ENCODE data around the gene SFMBT1. TPM values are rescaled to one million over a fixed set of nuclear protein-coding genes. Genes with fewer than 3 reads are reported as not detected.

The SFMBT1 gene
- total RNA-seq, 1 donor, result 3.9 TPM

GRCh38 chr3:52982839-52983238 is 63.0 kb downstream of the SFMBT1 start:
- DNase-seq (ENCODE audit: low read depth), result no peak
- H3K4me3 ChIP-seq (ENCODE audit: low read depth, low read length), result no peak overlapping the region
- no peak for TF ChIP-seq CTCF (IDR thresholded peaks at IDR 0.05; ENCODE audit: insufficient read depth, low read depth, low read length)

DNA sequence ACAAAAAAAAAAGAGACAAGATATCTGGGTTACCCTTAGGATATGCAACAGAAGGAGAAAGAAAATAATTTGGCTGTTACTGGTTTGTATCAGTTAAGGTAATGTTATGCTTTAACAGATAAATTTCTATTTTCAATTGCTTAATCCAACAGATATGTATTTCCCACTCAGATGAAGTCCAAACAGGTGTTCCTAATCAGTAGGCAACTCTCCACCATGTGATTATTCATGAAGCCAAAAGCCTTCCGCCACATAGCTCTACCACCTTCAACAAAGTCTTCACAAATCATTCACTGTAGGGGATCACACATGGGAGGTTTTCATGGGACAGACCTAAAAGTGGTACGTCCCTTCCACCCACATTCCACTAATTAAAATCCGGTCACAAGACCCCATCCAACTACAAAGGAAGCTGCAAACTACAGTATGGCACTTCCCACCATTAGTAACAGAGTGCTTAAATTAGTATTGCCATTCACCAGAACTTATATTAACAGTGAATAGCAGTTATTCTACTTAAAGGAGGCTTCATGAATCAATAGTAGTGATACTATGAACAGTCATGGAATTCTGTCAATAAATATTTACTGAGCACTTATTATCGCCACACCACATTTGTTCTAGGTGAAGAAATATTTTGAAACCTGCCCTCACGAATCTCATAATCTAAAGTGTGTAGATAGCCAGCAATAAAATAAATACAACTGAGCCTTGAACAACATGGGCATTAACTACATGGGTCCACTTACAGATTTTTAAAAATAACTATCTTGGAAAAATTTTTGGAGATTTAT is 66.5 kb downstream of the SFMBT1 start:
- no peak for DNase-seq (ENCODE audit: low read depth)
- TF ChIP-seq CTCF (IDR thresholded peaks at IDR 0.05; ENCODE audit: insufficient read depth, low read depth, low read length), result no peak
- H3K4me3 ChIP-seq (ENCODE audit: low read depth, low read length), result no peak overlapping the region

DNA sequence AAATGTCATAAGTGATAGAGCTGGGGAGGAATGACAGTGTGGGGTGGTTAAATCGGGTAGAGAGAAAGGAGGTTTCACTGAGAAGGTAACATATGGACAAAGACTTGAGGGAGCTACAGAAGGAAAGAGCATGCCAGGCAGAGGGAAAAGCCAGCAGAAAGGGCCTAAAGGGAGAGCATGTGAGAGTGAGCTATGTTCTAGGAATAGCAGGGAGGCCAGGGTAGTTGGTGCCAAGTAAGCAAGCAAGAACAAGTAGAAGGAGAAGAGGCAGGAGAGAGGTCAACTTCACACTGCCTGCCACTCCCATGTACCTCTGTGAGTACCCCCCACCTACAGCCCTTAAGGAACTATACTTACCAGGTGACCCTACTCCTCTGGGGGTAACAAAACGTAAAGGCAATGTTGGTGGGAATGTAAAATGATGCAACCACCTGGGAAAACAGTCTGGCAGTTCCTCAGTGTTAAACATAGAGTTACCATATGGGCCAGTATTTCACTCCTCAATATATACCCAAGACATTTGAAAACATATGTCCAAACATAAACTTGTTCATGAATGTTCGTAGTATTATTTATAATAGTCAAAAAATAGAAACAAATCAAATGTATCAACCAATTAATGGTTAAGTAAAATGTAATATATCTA is 67.6 kb downstream of the SFMBT1 start:
- H3K4me3 ChIP-seq (ENCODE audit: low read depth, low read length), result no peak overlapping the region
- TF ChIP-seq CTCF (IDR thresholded peaks at IDR 0.05; ENCODE audit: insufficient read depth, low read depth, low read length), result no peak
- DNase-seq (ENCODE audit: low read depth), result no peak

GRCh38 chr3:52973806-52974205 is 72.1 kb downstream of the SFMBT1 start:
- no peak overlapping the region for H3K4me3 ChIP-seq (ENCODE audit: low read depth, low read length)
- peak; percentile 46 for DNase-seq (ENCODE audit: low read depth)
- TF ChIP-seq CTCF (IDR thresholded peaks at IDR 0.05; ENCODE audit: insufficient read depth, low read depth, low read length), result no peak

- no peak overlapping the region for H3K4me3 ChIP-seq (ENCODE audit: low read depth, low read length)
- no peak for DNase-seq (ENCODE audit: low read depth)
- no peak for TF ChIP-seq CTCF (IDR thresholded peaks at IDR 0.05; ENCODE audit: insufficient read depth, low read depth, low read length)
Observed at GRCh38 chr3:52971895-52972294, 74.0 kb downstream of the SFMBT1 start.

- TF ChIP-seq CTCF (IDR thresholded peaks at IDR 0.05; ENCODE audit: insufficient read depth, low read depth, low read length), result no peak
- no peak for DNase-seq (ENCODE audit: low read depth)
- no peak overlapping the region for H3K4me3 ChIP-seq (ENCODE audit: low read depth, low read length)
Observed at GRCh38 chr3:52967398-52967797, 78.5 kb downstream of the SFMBT1 start.
